Sigmoid colon (tissue), 4 donors: Measurements from ENCODE around the gene DIS3L2.

Source experiments
- CTCF ChIP-seq, 4 experiments: fragments of 450-650 bp in 3 of 4; fragments of 200-600 bp in 1 of 4; IDR thresholded peaks; one replicate each; pipeline ENCODE4 v1.5.1; 2016 to 2019; ENCODE audit warnings: antibody characterized with exemption in 4 of 4, mild to moderate bottlenecking in 3 of 4, moderate library complexity in 2 of 4
- EP300 ChIP-seq, 4 donors: sonication (generic); formaldehyde crosslinking; IDR thresholded peaks; one replicate each; pipeline ENCODE4 v1.6.1; 2017; ENCODE audit warnings: antibody characterized with exemption in 4 of 4
- POLR2A ChIP-seq, 2 donors: fragments of 450-650 bp; IDR thresholded peaks; one replicate each; pipeline ENCODE4 v1.6.1; 2016; ENCODE audit warnings: antibody characterized with exemption in 2 of 2, mild to moderate bottlenecking in 2 of 2, moderate library complexity in 2 of 2

GRCh38 chr2:231941673-231942072 lies 19.8 kb upstream of the DIS3L2 start:
- TF ChIP-seq CTCF (IDR thresholded peaks at IDR 0.05) (no peak), EP300 (IDR thresholded peaks at IDR 0.05) (no peak), POLR2A (IDR thresholded peaks at IDR 0.05) (no peak)
